Measurements from ENCODE around the gene FERMT1. TPM values are rescaled to one million over a fixed set of nuclear protein-coding genes. Genes with fewer than 3 reads are reported as not detected.

The FERMT1 gene
- total RNA-seq, 1 experiment from 2014 or later: 0.95 TPM

DNA sequence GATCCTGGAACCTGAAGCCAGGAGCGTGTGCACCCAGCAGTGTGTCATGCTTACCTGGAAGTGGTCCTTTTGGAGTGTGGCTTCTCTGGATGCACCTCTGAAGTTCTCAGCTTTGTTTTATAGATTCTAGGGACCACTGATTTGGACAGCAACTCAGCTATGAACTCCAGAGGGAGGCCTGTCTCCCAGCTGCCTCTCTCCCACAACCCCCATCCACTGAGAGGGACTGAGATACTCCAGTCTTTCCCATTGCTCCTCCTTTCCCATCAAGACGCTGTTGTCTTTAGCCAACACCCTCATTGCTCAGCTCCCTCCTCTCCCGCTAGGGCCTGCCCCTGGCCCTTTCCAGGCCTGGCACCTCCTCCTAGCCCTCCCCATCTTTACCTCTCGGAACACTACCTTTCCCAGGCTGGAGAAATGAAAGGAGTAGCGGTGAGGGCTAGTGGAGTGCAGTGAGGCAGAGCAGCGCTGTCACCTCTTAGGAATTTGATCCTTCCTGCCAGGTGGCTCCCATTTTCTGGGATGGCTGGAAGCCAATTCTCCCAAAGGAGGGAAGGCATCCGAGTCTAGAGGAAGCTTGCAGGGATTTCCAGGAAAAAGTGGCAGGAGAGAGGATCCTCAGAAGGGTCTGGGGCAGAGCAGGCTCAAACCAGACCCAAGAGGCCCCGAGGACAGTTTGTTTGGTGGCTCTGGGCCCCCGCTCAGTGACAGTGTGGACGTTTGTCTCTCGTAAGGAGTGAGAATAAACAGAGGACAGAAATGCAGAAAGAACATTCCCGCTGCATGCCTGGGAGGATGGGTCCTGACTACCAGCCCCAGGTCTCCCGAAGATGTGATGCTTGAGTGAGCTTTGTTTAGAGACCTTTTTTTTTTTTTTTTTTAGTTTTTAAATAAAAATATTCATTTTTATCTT is 68.8 kb downstream of the FERMT1 start, which contains the start of gene LRRN4:
LRRN4 (minus strand) TSS at position 285 of the 913 bp plus-strand sequence. CDS start 1,261 bp downstream, outside the sequence.
- Histone ChIP-seq H3K36me3 (ENCODE audit: control insufficient read depth, insufficient read depth, low read length) (no peaks in the 10 kb centered on the region), H3K27me3 (ENCODE audit: control insufficient read depth, insufficient read depth, low read length) (peaks cover 10% of the 10 kb centered on the region), H3K4me1 (ENCODE audit: control insufficient read depth, insufficient read depth, low read length) (peaks cover 12% of the 10 kb centered on the region; the same call in 1 of the 2 replicates), H3K4me3 (ENCODE audit: low read depth in 2 of 2, low read length in 2 of 2) (no peak within 1 kb of the TSS), H3K9me3 (ENCODE audit: control insufficient read depth, insufficient read depth, low read depth, low read length) (no peaks in the 10 kb centered on the region), H3K27ac (ENCODE audit: low read length) (no peak within 1 kb of the TSS)
- CTCF ChIA-PET: interaction anchor here (0.7 kb wide), 1 partner anchor 15 kb away, joined by 9 read pairs; no protein-coding TSS in a partner anchor
- BruUV-seq (replicated peaks): no TSS peak
- intact Hi-C loops (cut with micrococcal nuclease; ENCODE audit: unreplicated experiment) (no loop called here), in situ Hi-C loops (cut with HindIII; ENCODE audit: low pct_unique_long_range_greater_than_20kb, low sequenced_read_pairs) (no loop called here)
- peak; percentile 49 for ATAC-seq
- DNase-seq (ENCODE audit: low read depth, low spot score): no peak
- POLR2A ChIA-PET: no interaction called here
- TF ChIP-seq, protein P1, sequence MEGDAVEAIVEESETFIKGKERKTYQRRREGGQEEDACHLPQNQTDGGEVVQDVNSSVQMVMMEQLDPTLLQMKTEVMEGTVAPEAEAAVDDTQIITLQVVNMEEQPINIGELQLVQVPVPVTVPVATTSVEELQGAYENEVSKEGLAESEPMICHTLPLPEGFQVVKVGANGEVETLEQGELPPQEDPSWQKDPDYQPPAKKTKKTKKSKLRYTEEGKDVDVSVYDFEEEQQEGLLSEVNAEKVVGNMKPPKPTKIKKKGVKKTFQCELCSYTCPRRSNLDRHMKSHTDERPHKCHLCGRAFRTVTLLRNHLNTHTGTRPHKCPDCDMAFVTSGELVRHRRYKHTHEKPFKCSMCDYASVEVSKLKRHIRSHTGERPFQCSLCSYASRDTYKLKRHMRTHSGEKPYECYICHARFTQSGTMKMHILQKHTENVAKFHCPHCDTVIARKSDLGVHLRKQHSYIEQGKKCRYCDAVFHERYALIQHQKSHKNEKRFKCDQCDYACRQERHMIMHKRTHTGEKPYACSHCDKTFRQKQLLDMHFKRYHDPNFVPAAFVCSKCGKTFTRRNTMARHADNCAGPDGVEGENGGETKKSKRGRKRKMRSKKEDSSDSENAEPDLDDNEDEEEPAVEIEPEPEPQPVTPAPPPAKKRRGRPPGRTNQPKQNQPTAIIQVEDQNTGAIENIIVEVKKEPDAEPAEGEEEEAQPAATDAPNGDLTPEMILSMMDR (IDR thresholded peaks at IDR 0.05): no peak
- TF ChIP-seq POLR2AphosphoS5 (IDR thresholded peaks at IDR 0.05; ENCODE audit: low read depth, low read length) (no peak), TCF7L2 (IDR thresholded peaks at IDR 0.05; ENCODE audit: low read depth, low read length) (no peak), SIN3A (IDR thresholded peaks at IDR 0.05; ENCODE audit: borderline replicate concordance, insufficient read depth, low read depth, low read length) (no peak)
- TF ChIP-seq, protein P2, sequence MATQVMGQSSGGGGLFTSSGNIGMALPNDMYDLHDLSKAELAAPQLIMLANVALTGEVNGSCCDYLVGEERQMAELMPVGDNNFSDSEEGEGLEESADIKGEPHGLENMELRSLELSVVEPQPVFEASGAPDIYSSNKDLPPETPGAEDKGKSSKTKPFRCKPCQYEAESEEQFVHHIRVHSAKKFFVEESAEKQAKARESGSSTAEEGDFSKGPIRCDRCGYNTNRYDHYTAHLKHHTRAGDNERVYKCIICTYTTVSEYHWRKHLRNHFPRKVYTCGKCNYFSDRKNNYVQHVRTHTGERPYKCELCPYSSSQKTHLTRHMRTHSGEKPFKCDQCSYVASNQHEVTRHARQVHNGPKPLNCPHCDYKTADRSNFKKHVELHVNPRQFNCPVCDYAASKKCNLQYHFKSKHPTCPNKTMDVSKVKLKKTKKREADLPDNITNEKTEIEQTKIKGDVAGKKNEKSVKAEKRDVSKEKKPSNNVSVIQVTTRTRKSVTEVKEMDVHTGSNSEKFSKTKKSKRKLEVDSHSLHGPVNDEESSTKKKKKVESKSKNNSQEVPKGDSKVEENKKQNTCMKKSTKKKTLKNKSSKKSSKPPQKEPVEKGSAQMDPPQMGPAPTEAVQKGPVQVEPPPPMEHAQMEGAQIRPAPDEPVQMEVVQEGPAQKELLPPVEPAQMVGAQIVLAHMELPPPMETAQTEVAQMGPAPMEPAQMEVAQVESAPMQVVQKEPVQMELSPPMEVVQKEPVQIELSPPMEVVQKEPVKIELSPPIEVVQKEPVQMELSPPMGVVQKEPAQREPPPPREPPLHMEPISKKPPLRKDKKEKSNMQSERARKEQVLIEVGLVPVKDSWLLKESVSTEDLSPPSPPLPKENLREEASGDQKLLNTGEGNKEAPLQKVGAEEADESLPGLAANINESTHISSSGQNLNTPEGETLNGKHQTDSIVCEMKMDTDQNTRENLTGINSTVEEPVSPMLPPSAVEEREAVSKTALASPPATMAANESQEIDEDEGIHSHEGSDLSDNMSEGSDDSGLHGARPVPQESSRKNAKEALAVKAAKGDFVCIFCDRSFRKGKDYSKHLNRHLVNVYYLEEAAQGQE (IDR thresholded peaks at IDR 0.05; ENCODE audit: insufficient read depth in 1 of 2, low read depth in 2 of 2, low read length in 1 of 2): no peak

DNA sequence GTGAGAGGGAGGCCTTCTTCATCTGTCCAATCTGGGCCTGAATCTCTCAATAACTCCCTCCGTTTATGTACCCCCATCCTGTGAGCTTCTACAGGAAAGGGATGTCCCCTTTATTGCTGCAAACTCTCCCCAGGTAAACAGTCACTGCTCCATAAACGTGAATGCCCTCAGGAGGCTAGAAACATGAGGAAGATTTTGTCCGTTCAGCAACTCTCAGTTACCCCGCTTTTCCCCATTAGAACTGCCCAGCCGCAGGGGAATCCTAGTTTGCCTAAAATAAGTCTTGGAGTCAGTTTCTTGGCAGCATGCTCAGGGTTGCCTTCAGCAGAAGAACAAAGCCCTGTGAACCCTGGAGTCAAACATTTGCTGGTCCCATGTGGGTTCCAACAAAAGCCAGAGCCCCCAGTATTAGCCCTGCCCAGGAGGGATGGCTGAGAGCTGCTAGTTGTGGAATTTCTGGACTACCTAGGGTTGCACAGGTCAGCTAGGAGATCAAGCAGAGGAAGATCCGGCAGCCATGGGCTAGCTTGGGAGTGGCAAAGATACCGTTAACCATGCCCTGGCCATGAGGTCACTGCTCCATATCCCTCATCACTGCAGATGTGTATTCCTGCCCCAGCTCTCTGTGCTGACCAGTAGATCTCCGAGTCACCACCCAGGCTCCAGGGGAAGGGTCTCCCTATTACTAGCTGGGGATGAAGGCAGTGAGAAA is 69.6 kb downstream of the FERMT1 start:
- in situ Hi-C loops (cut with HindIII; ENCODE audit: low pct_unique_long_range_greater_than_20kb, low sequenced_read_pairs) (no loop called here), intact Hi-C loops (cut with micrococcal nuclease; ENCODE audit: unreplicated experiment) (no loop called here)
- no peak for DNase-seq (ENCODE audit: low read depth, low spot score)
- Histone ChIP-seq H3K27me3 (ENCODE audit: control insufficient read depth, insufficient read depth, low read length) (peaks cover 7% of the 10 kb centered on the region), H3K4me3 (ENCODE audit: low read depth in 2 of 2, low read length in 2 of 2) (no peak overlapping the region), H3K9me3 (ENCODE audit: control insufficient read depth, insufficient read depth, low read depth, low read length) (no peaks in the 10 kb centered on the region), H3K27ac (ENCODE audit: low read length) (no peak overlapping the region), H3K4me1 (ENCODE audit: control insufficient read depth, insufficient read depth, low read length) (peaks cover 12% of the 10 kb centered on the region; the same call in 1 of the 2 replicates), H3K36me3 (ENCODE audit: control insufficient read depth, insufficient read depth, low read length) (no peaks in the 10 kb centered on the region)
- POLR2A ChIA-PET: no interaction called here
- TF ChIP-seq POLR2AphosphoS5 (IDR thresholded peaks at IDR 0.05; ENCODE audit: low read depth, low read length) (no peak), TCF7L2 (IDR thresholded peaks at IDR 0.05; ENCODE audit: low read depth, low read length) (no peak), SIN3A (IDR thresholded peaks at IDR 0.05; ENCODE audit: borderline replicate concordance, insufficient read depth, low read depth, low read length) (no peak)
- TF ChIP-seq, protein P1 (IDR thresholded peaks at IDR 0.05): no peak
- TF ChIP-seq, protein P2 (IDR thresholded peaks at IDR 0.05; ENCODE audit: insufficient read depth in 1 of 2, low read depth in 2 of 2, low read length in 1 of 2): no peak
- no TSS peak for BruUV-seq (replicated peaks)
- CTCF ChIA-PET: no interaction called here
- no peak for ATAC-seq
